ENCODE data around the gene POP7. TPM values are rescaled to one million over a fixed set of nuclear protein-coding genes. Genes with fewer than 3 reads are reported as not detected.
"Not testable (repeated sequence)": the region's sequence is repeated elsewhere in the genome, so short reads cannot be mapped to it uniquely, and the experiment has no call there.

The POP7 gene
- total RNA-seq, 1 donor from 2014 or later, result 20.7 TPM

DNA sequence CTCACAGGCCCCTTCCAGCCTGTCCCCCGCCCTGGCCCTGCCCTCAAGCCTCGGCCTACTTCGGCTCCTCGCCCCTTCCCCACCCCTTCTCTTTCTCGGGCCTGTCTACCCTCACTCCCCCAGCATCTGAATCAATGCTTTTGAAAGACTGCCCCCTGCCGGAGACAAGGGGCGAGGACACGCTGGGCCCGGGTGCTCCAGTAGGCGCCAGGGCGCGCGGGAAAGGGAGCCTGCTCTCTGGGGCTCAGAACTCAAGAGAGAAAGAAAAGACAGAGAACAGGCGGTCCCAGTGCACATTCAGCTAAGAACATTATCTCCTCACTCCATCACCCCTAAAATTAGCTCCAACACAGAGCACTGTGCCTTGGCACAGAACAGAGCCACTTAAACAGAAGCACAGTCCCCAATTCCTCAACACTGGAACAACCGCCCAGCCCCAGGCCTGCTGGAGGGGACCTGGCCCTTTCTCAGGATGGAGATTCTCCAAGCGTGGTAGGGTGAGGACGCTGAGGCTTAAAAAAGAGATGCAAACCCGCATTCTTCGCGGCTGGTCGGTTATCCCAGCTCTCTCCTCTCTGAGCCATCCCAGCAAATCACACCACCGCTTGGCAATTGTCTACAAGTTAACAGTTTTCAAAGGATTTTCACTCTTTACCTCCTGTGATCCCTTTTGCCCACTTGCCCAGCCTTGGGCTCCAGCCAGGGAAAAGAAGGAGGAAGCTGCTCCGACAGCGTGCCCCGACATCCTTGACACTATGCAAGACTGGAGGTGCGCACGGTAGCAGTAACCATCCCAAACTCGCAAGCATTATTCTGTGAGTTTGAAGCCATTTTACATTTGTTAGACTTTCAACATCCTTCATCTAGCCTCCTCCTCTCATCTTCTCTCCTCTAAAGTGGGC, 14.0 kb upstream of the POP7 start:
- DNase-seq (ENCODE audit: low spot score), result peak; percentile 79

DNA sequence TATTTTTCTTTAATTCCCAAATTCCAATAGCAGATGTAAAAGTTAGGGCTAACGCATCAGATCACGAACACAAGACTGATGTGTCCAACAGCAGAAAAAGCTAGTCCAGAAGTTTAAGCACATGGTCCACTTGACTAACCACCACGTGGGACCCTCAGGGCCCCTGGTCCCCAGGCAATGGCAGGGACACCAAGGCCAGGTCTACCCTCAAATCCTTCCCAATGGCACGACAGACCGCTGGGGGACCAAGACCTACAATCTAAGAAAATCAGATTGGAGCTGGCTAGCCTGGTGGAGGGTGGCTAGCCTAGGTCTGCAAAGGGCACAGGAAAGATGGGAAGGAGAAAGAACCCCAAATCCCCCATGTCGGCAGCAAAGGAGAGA, 13.4 kb upstream of the POP7 start:
- DNase-seq (ENCODE audit: low spot score), result no peak

DNA sequence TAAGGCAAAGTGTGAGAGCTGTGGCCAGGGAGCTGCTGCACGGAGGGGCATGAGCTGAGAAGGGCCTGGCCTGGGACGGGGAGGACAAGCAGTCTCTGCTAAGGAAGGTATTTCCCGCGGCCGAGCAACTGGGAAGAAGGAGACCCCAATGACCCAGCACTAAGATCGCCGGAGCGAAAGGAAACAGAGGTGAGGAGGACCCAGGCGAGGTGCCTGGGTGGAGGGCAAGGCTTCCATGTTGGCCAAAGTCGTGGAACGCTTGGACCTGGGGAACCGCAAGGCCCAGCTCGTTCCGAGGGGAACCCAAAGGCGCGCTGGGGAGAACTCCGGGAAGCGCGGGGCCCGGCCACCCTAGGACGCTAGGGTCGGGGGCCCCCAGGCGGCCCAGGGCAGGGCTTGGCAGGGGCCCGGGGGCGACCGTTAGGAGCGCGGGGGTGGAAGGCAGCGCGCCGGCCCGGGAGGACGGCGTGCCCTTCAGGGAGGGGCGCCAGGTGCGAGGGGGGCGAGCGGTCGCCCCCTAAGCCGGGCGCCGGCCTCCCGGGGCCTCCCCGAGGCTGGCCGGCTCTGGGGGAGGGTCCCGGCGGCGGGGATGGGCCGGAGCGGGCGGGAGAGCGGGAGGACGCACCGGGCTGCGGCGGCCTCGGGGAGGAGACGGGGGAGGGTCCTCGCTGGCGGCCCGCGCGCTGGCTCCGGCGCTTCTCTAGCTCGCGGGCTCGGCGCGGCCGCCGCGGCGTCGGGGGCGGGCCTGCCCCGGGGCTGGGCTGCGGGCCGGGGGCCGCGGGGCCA, 12.4 kb upstream of the POP7 start:
- DNase-seq (ENCODE audit: low spot score), result no peak

DNA sequence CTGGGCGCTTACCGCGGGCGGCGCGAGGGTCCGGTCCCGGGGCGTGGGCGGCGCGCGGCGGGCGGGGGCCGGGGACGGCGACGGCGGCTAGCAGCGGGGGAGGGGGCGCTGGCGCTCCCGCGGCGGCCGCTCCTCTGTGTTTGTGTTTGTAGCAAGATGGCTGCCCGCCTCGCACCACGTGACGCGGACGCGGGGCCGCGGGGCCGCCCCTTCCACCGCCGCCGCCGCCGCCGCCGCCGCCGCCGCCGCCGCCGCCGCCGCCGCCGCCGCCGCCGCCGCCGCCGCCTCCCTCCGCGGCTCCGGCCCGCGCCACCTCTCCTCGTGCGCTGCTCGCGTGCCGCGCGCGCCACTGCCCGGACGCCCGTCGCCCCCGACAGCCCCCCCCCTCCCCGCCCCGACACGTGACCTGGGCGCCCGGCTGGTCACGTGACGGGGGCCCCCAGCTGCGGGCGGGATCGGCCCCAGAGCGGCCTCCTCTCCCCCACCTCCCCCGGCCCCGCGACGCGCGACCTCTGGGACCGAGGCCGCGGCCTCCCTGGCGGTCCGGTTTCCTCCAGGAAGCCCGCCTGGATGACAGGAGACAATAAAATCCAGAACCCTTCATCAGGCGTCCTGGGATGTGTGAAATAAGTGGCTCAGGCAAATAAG, 11.7 kb upstream of the POP7 start, which contains the start of gene GIGYF1:
Gene GIGYF1 (minus strand): TSS at position 153 of the 648 bp plus-strand sequence. CDS start 6,012 bp downstream, outside the sequence.
- DNase-seq (ENCODE audit: low spot score), result peak; percentile 55

DNA sequence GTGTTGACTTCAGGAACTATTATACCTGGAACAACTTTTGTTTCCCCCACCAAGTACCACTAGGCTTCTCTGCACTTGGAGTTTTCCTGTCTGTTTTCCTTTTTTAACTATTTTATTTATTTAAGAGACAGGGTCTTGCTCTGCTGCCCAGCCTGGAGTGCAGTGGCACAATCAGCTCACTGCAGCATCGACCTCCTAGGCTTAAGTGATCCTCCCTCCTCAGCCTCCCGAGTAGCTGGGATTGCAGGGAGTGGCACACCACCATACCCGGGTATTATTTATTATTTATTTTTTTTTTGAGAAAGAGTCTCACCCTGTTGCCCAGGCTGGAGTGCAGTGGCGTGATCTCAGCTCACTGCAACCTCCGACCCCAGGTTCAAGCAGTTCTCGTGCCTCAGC, 9.8 kb upstream of the POP7 start:
- no peak for DNase-seq (ENCODE audit: low spot score)

DNA sequence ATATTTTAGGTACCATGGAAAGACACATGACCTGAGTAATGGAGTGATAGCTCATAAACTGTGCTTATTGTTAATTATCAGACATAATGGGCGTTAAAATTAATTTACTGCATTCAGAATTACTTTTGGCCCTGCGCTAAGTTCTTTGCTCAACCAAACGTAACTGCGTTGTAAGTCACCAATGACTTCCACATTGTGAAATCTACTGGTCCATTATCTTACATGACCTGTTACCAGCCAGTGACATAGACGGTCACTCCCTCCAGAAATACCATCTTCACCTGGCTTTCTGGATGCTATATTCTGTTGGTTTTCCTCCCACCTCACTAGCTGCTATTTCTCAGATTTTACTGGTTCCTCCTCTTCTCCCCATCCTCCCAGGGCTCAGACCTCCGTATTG, 6.9 kb upstream of the POP7 start:
- DNase-seq (ENCODE audit: low spot score), result no peak

DNA sequence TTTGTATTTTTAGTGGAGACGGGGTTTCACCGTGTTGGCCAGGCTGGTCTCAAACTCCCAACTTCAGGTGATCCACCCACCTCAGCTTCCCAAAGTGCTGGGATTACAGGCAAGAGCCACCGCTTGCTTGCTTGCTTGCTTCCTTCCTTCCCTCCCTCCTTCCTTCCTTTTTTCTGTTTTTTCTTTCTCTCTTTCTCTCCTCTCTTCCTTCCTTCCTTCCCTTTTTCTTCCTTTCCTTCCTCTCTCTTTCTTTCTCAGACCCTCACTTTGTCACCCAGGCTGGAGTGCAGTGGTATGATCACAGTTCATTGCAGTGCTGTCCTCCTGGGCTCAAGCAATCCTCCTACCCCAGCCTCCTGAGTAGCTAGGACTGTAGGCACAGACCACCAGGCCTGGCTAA, 4.8 kb upstream of the POP7 start:
- DNase-seq (ENCODE audit: low spot score), result not testable (repeated sequence)

DNA sequence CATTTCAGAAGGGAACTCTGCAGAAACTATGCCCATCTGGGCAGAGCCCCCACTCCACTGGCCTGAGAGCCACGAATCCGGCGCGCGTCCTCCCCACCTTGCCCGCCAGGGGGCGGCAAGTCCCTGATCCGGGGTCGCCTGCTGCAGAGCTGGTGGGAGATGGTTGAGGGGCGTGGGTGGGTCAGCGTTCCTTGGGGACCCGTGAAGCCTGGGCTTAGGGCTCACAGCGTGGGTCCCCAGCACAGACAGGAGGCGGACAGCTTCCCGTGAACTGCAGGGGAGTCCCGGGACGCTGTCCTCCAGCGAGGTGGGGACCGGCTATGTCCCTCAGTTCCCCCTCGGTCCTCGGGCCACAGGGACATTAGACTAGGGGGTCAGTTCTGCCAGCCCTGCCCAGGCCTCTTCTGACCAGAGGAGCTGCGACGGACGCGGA, 585 bp upstream of the POP7 start:
- no peak for DNase-seq (ENCODE audit: low spot score)

DNA sequence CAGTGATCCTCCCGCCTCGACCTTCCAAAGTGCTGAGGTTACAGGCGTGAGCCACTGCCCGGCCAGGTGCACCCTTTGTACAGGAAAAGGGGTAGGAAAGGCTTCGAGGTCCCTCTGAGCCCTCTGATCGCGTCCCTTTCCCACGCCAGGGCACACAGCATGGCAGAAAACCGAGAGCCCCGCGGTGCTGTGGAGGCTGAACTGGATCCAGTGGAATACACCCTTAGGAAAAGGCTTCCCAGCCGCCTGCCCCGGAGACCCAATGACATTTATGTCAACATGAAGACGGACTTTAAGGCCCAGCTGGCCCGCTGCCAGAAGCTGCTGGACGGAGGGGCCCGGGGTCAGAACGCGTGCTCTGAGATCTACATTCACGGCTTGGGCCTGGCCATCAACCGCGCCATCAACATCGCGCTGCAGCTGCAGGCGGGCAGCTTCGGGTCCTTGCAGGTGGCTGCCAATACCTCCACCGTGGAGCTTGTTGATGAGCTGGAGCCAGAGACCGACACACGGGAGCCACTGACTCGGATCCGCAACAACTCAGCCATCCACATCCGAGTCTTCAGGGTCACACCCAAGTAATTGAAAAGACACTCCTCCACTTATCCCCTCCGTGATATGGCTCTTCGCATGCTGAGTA, 871 bp downstream of the POP7 start:
- no peak for DNase-seq (ENCODE audit: low spot score)

DNA sequence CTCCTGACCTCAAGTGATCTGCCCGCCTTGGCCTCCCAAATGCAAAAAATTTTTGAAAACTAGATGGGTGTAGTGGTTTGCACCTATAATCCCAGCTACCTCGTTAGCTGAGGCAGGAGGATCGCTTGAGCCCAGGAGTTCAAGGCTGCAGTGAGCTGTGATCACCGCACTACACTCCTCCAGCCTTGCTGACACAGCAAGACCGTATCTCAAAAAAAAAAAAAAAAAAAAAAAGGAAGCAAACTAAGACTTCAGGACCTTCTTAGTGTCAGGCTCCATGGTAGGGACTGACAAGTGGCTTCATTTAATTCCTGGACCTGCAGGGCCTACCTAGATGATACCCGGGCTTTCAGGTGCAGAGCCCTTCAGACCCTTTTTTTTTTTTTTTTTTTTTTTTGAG, 2.5 kb downstream of the POP7 start:
- DNase-seq (ENCODE audit: low spot score), result no peak

DNA sequence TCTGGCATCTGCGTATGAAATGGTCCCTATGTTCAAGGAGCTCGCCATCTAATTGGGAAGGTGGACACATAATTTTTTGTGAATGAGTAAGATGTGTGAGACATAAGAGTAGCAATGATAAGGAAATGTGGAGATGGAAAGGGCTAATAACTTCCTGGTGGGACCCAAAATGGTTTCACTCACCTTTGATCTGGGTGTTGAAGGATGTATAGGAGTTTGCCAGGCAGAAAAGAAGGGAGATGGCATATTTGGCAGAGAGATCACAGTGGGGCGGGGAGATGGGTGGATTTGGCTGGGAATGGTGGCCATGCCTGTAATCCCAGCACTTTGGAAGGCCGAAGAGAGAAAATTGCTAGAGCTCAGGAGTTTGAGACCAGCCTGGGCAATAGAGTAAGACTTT, 4.5 kb downstream of the POP7 start:
- DNase-seq (ENCODE audit: low spot score), result no peak

DNA sequence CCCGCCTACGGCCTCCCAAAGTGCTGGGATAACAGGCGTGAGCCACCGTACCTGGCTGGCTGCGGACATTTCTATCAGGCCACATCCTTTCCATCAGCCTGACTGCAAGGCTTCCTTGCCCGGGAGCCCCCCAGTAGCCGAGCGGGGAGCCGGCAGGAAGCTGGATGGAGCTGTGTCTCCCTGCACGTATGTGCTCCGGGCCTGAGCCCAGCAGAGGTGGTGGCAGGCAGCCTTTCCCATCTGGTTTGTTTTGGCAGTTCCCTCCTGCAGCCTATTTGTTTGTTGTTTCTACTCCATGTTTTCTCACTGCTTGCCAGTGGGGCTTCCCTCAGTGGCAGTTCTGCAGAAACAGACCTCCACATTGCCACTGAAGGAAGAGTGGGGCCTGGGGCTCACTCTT, 5.4 kb downstream of the POP7 start:
- DNase-seq (ENCODE audit: low spot score), result no peak

DNA sequence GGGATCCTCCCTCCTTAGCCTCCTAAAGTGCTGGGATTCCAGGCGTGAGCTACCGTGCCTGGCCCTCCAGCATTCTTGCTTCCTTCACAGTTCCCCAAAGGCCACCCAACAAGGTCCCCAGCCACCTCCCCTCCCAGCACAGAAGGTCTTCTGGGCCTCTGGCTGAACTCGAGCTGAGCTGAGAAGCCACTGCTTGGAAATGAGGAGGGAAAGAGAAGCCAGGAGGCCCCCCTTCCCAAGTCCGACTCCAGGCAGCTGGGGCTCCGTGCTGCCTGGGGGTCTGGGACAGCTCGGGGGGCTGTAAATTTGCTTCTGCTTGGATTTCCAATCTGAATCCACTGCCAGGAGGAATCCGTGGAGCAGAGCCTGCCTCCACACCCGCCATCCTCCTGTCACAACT, 8.8 kb downstream of the POP7 start:
- DNase-seq (ENCODE audit: low spot score), result no peak

DNA sequence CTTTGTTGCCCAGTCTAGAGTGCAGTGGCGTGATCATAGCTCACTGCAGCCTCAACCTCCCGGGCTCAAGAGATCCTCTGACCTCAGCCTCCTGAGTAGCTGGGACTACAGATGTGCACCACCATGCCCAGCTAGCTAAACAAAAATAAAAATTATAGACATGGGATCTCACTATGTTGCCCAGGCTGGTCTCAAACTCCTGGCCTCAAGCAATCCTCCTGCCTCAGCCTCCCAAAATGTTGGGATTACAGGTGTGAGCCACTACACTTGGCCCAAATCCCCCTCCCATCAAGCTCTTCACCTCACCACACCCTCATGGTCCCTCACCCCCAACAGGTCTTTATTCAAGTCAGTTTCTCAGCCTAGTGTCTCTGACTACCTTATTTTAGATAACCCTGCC, 11.2 kb downstream of the POP7 start:
- not testable (repeated sequence) for DNase-seq (ENCODE audit: low spot score)

DNA sequence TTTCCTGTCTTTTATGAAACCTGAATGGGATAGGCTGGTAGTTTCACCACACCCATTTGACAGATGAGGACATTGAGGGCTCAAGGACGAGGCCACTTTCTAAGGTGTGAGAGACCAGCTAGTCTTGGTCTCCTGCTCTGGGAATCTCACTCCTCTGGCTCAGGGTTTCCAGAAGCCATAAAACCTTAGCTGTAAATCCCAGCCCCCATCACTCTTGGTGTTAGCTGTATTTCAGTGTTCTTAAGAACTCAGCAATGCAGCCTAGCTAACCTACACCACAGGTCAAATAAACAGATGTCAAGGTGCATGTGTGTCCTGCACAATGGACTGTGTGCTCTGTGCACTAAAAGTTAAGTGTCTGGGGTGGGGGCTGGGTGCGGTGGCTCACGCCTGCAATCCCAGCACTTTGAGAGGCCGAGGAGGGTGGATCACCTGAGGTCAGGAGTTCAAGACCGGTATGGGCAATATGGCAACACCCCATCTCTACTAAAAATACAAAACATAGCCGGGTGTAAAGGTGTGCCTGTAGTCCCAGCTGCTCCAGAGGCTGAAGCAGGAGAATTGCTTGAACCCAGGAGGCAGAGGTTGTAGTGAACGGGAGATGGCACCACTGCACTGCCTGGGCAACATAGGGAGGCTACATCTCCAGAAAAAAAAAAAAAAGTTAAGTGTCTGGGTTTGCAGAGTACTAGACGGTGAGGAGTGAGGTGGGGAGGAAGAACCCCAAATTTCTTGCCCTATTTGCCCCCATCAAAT, 13.8 kb downstream of the POP7 start:
- peak; percentile 56 for DNase-seq (ENCODE audit: low spot score)

DNA sequence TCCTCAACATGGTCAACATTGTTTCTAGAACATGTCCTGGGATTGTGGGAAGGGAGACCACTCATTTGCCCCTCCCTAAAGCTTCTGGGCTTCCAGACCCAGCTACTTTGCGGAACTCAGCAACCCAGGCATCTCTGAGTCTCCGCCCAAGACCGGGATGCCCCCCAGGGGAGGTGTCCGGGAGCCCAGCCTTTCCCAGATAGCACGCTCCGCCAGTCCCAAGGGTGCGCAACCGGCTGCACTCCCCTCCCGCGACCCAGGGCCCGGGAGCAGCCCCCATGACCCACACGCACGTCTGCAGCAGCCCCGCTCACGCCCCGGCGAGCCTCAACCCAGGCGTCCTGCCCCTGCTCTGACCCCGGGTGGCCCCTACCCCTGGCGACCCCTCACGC, 14.4 kb downstream of the POP7 start, which contains the start of gene EPO:
Gene EPO (plus strand): TSS at position 190 of the 392 bp plus-strand sequence. CDS start 513 bp downstream, outside the sequence.
- DNase-seq (ENCODE audit: low spot score), result no peak

DNA sequence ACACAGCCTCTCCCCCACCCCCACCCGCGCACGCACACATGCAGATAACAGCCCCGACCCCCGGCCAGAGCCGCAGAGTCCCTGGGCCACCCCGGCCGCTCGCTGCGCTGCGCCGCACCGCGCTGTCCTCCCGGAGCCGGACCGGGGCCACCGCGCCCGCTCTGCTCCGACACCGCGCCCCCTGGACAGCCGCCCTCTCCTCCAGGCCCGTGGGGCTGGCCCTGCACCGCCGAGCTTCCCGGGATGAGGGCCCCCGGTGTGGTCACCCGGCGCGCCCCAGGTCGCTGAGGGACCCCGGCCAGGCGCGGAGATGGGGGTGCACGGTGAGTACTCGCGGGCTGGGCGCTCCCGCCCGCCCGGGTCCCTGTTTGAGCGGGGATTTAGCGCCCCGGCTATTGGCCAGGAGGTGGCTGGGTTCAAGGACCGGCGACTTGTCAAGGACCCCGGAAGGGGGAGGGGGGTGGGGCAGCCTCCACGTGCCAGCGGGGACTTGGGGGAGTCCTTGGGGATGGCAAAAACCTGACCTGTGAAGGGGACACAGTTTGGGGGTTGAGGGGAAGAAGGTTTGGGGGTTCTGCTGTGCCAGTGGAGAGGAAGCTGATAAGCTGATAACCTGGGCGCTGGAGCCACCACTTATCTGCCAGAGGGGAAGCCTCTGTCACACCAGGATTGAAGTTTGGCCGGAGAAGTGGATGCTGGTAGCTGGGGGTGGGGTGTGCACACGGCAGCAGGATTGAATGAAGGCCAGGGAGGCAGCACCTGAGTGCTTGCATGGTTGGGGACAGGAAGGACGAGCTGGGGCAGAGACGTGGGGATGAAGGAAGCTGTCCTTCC, 15.0 kb downstream of the POP7 start:
- no peak for DNase-seq (ENCODE audit: low spot score)

DNA sequence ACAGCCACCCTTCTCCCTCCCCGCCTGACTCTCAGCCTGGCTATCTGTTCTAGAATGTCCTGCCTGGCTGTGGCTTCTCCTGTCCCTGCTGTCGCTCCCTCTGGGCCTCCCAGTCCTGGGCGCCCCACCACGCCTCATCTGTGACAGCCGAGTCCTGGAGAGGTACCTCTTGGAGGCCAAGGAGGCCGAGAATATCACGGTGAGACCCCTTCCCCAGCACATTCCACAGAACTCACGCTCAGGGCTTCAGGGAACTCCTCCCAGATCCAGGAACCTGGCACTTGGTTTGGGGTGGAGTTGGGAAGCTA, 15.5 kb downstream of the POP7 start:
- no peak for DNase-seq (ENCODE audit: low spot score)

DNA sequence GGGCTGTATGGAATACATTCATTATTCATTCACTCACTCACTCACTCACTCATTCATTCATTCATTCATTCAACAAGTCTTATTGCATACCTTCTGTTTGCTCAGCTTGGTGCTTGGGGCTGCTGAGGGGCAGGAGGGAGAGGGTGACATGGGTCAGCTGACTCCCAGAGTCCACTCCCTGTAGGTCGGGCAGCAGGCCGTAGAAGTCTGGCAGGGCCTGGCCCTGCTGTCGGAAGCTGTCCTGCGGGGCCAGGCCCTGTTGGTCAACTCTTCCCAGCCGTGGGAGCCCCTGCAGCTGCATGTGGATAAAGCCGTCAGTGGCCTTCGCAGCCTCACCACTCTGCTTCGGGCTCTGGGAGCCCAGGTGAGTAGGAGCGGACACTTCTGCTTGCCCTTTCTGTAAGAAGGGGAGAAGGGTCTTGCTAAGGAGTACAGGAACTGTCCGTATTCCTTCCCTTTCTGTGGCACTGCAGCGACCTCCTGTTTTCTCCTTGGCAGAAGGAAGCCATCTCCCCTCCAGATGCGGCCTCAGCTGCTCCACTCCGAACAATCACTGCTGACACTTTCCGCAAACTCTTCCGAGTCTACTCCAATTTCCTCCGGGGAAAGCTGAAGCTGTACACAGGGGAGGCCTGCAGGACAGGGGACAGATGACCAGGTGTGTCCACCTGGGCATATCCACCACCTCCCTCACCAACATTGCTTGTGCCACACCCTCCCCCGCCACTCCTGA, 16.7 kb downstream of the POP7 start:
- no peak for DNase-seq (ENCODE audit: low spot score)

All from umbilical cord (tissue), 2 donors.